Heart right ventricle (tissue), 16 donors: Measurements from ENCODE around the gene RASAL2. TPM values are rescaled to one million over a fixed set of nuclear protein-coding genes. Genes with fewer than 3 reads are reported as not detected.
A peak's percentile ranks its signal among the peaks of the same experiment; 100 is the strongest.

Source experiments
- ATAC-seq, 8 donors: fragments of 200-7000 bp; cut with Tn5 transposase; one replicate each; pipeline ENCODE4 v1.9.1; 2020; ENCODE audit warnings: mild to moderate bottlenecking in 8 of 8, moderate library complexity in 8 of 8, moderate number of reproducible peaks in 1 of 8
- DNase-seq, 2 donors: peaks; one replicate each; pipeline ENCODE4 v3.0.0-alpha.2; 2020
- H3K27ac ChIP-seq, 10 donors: fragments of 200-600 bp; sonication (generic) in 2 of 10; one replicate each; pipeline versions ENCODE4 v1.5.0 to v1.8.0; 2020 to 2022; ENCODE audit warnings: mild to moderate bottlenecking in 3 of 10
- H3K27me3 ChIP-seq, 7 donors: fragments of 200-600 bp; one replicate each; pipeline ENCODE4 v1.8.0; 2021 to 2022; ENCODE audit warnings: mild to moderate bottlenecking in 2 of 7
- H3K36me3 ChIP-seq, 9 donors: fragments of 200-600 bp; sonication (generic) in 1 of 9; one replicate each; pipeline versions ENCODE4 v1.5.0 to v1.8.0; 2020 to 2022; ENCODE audit warnings: mild to moderate bottlenecking in 2 of 9
- H3K4me1 ChIP-seq, 9 donors: fragments of 200-600 bp; sonication (generic) in 1 of 9; one replicate each; pipeline versions ENCODE4 v1.5.0 to v1.8.0; 2020 to 2022; ENCODE audit warnings: mild to moderate bottlenecking in 4 of 9
- H3K4me3 ChIP-seq, 10 donors: fragments of 200-600 bp; sonication (generic) in 2 of 10; one replicate each; pipeline versions ENCODE4 v1.5.0 to v1.8.0; 2020 to 2022; ENCODE audit warnings: mild to moderate bottlenecking in 7 of 10, moderate library complexity in 2 of 10
- H3K9me3 ChIP-seq, 11 donors: fragments of 200-600 bp in 10 of 11; sonication (generic) in 2 of 11; one replicate each; pipeline versions ENCODE4 v1.5.0 to v1.8.0; 2013 to 2022; ENCODE audit warnings: mild to moderate bottlenecking in 2 of 11, control low read depth in 1 of 11, moderate library complexity in 1 of 11
- WGBS, 2 donors: extraction: QIAGEN DNeasy Blood & Tissue Kit; methylation state at CpG; one replicate each; pipeline ENCODE4 v1.1.7; 2013; ENCODE audit warnings: inconsistent platforms in 1 of 2; 5-methylcytosine and 5-hydroxymethylcytosine counted together
- intact Hi-C, 10 donors: fragments of 100-400 bp; cut with DNase I; formaldehyde crosslinking; loops; one replicate each; pipeline versions ENCODE4 v1.11.1 to v1.14.2; 2022
- polyA plus RNA-seq, 2 donors: library from polyadenylated mRNA; stranded (reverse); fragments of 200-250 nt; gene quantifications; one replicate each; pipeline ENCODE4 v1.2.3, GENCODE V29; 2013
- total RNA-seq, 10 donors: library from RNA; stranded (reverse); fragmentation: NEBNext Ultra II Directional in 3 of 10; extraction: Animal tissue kit (Norgen Biotek cat#: 25700) in 3 of 10; gene quantifications; one replicate each; pipeline versions ENCODE4 v1.2.1 to v1.2.4, GENCODE V29; 2021 to 2023
- TF ChIP-seq, protein P1 (sequence below), 9 donors: fragments of 200-600 bp; sonication (generic) in 2 of 9; IDR thresholded peaks; one replicate each; pipeline versions ENCODE4 v1.5.0 to v1.8.0; 2021 to 2022; ENCODE audit warnings: antibody characterized with exemption in 9 of 9, mild to moderate bottlenecking in 5 of 9, moderate library complexity in 1 of 9
- donor health status: Arrhythmogenic right ventricular cardiomyopathy.
- donor health status: ischemic (EF 13 %, LVEDD 7.1; RV severe dilation, severe dysfunction).
- donor health status: healthy with polysubstance abuse.
- donor health status: DM: no; HTN: yes; CAD: no.
- donor health status: DM: no; HTN: no; CAD: no.
- donor health status: ischemic (EF 25% LVEDD 6.9; RV normal size, moderate dysfunction).
- donor health status: ischemic (EF 25% LVEDD 5.7; RV mildly dilated, moderate dysfunction).
- donor health status: healthy.
- donor health status: DM: yes; HTN: yes; CAD: no.
- donor health status: Ischemic cardiomyopathy.
- donor health status: ischemic (EF 35%, LVEDD 5.7; RV mildly dilated, moderate dysfunction).
- donor health status: nonischemic (EF 11% LVEDD 7.7; RV severe dilation, severe dysfunction).
- donor health status: DM: yes; HTN: yes; CAD: no.
- donor health status: PGD.
- donor health status: ischemic (EF 29% LVEDD 5.4; RV normal size, mild dysfunction).
- donor health status: nonischemic (EF 23%, LVEDD 6.1; RV moderate dilation, normal function).

RASAL2 gene
- total and polyA plus RNA-seq, 12 donors = 3.5 to 59.8 (median 36.2) TPM

DNA sequence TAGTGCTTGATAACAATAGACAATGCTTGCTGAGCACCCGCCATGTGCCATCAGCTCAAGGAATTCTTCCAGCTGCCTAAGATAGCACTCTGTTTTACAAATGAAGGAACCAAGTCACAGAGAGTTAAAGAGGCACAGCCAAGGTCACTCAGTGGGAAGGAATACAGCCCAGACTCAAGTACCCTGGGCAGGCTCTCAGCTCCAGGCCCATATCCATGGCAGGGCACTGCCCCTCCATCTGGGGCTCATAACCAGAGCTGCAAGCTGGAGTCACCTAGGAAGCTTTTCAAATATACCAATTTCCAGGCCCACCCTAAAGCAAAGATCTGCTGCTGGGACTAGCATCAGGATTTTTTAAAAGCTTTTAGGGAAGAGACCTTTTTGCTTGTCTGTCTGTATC, 401.3 kb downstream of the RASAL2 start:
- Histone ChIP-seq H3K27me3 (no peaks in the 10 kb centered on the region), H3K27ac (no peak overlapping the region), H3K4me3 (no peak overlapping the region), H3K4me1 (peaks cover 0 to 8% (median 0%) of the 10 kb centered on the region in 9 donors), H3K36me3 (no peaks in the 10 kb centered on the region), H3K9me3 (no peaks in the 10 kb centered on the region)
- 78 to 88% methylated on average over 1 of the region's 1 CpG for WGBS, 2 donors
- TF ChIP-seq, protein P1, sequence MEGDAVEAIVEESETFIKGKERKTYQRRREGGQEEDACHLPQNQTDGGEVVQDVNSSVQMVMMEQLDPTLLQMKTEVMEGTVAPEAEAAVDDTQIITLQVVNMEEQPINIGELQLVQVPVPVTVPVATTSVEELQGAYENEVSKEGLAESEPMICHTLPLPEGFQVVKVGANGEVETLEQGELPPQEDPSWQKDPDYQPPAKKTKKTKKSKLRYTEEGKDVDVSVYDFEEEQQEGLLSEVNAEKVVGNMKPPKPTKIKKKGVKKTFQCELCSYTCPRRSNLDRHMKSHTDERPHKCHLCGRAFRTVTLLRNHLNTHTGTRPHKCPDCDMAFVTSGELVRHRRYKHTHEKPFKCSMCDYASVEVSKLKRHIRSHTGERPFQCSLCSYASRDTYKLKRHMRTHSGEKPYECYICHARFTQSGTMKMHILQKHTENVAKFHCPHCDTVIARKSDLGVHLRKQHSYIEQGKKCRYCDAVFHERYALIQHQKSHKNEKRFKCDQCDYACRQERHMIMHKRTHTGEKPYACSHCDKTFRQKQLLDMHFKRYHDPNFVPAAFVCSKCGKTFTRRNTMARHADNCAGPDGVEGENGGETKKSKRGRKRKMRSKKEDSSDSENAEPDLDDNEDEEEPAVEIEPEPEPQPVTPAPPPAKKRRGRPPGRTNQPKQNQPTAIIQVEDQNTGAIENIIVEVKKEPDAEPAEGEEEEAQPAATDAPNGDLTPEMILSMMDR (IDR thresholded peaks at IDR 0.05) = no peak
- peak in 3 of 8 donors; percentile 38 to 48 (median 44) for ATAC-seq
- intact Hi-C loops = loop anchor here in 1 of 10 donors (10.0 kb wide), 1 partner anchor 190 kb away; no protein-coding TSS in a partner anchor
- no peak for DNase-seq

DNA sequence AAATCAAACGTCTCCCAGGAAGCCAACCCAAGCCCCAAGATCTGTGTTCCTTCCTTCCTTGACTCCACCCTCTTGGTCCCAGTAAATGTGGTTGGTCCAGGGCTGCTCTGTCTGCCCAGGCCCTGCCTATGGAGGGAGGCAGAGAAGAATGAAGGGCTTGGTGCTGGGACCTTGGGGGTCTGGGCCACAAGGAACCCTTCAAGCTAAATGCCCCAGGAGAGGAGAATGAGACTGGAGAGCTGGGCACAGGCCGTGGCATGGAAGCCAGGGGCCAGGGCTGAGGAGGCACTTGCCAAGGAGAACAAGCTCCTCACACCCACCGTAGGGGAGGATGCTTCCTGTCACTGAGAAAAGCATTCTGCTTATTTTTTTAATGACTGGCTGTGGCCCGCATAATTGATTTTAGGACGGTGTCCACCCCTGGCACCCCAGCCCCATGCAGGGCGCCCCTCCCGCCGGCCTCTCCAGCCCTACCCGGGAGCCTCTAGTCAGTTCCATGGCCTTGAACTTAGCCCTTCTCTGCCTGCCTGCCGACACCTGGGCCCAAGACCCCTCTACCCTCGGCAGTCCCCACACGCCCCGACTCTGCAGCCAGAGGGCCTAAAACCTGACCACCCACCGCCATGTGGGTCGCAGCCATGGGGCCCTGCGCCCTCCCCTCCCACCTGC, 402.0 kb downstream of the RASAL2 start:
- no peak overlapping the region for H3K27ac ChIP-seq
- H3K4me3 ChIP-seq = no peak overlapping the region
- intact Hi-C loops = loop anchor here in 1 of 10 donors (10.0 kb wide), 1 partner anchor 191 kb away; no protein-coding TSS in a partner anchor
- no peaks in the 10 kb centered on the region for H3K9me3 ChIP-seq
- 91 to 92% methylated on average over 16 of the region's 16 CpGs for WGBS, 2 donors
- peaks cover 0 to 12% (median 0%) of the 10 kb centered on the region in 9 donors for H3K4me1 ChIP-seq
- ATAC-seq (no peak), DNase-seq (no peak)
- TF ChIP-seq, protein P1 (IDR thresholded peaks at IDR 0.05) = no peak
- no peaks in the 10 kb centered on the region for H3K27me3 ChIP-seq
- H3K36me3 ChIP-seq = no peaks in the 10 kb centered on the region

DNA sequence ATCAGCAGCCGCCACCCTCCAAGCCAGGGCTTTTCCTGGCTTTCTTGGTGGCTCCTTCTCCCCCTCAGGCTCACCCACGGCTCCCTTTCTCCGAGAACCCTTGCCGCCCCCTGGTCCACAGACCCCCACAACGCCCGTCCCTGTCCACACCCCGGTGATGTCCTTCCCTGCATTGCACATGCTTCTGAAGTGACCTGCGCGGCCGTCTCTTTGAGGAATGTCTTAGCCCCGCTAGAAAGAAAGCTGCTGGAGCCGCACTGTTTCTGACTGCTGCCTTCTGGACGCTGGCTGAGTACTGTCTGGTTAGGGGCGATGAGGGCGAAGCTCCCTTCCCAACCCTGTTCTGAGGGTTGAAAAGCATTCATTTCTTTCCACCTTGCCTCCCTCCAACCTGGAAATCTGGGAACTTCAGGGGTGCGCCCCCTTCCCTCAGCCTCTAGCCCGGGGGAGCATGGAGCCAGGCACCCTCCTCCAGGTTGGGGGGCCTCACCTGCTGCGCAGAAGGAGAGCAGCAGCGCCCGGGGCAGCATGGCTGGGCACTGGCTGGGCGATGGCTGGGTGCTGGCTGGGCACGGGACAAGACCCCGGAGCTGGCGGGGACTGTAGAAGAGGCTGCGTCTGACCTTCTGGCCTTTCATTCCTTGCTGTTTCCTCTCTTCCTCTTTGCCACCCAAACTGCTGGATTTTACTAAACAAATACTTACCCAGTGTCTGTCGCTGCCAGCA, 402.7 kb downstream of the RASAL2 start, which contains the start of gene CLEC20A:
CLEC20A (minus strand) TSS at position 555 of the 726 bp plus-strand sequence; CDS start at position 530, 25 bp downstream.
- TF ChIP-seq, protein P1 (IDR thresholded peaks at IDR 0.05) = no peak
- intact Hi-C loops = loop anchor here in 1 of 10 donors (10.0 kb wide), 1 partner anchor 192 kb away; no protein-coding TSS in a partner anchor
- H3K9me3 ChIP-seq = no peaks in the 10 kb centered on the region
- no peaks in the 10 kb centered on the region for H3K36me3 ChIP-seq
- DNase-seq = no peak
- peaks cover 0 to 12% (median 0%) of the 10 kb centered on the region in 9 donors for H3K4me1 ChIP-seq
- no peak for ATAC-seq
- no peaks in the 10 kb centered on the region for H3K27me3 ChIP-seq
- 95 to 96% methylated on average over 26 of the region's 26 CpGs for WGBS, 2 donors
- H3K27ac ChIP-seq = no peak within 1 kb of the TSS
- no peak within 1 kb of the TSS for H3K4me3 ChIP-seq

DNA sequence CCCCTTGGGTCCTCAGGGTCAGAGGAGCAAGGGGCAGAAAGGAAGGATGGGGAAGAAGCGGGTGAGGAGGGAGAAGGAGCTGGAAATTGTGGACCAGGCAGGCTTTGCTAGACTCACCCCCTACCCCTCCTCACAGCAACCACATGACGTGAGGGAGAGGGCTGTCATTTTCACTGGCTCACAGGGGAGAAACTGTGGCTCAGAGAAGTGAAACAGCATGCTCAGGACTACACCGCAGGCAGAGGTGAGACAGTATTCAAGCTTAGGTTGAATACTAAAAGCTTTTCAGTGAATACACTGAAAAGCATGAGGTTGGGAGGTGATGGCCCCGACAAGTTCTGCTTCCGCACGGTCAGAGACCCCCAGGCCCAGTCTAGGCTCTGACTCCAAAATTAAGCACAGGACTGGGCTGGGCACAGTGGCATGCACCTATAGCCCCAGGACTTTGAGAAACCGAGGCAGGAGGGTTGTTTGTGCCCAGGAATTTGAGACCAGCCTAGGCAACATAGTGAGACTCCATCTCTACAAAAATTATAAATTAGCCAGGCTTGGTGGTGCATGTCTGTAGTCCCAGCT, 404.1 kb downstream of the RASAL2 start:
- no peaks in the 10 kb centered on the region for H3K36me3 ChIP-seq
- no peaks in the 10 kb centered on the region for H3K9me3 ChIP-seq
- no peak overlapping the region for H3K27ac ChIP-seq
- DNase-seq (no peak), ATAC-seq (no peak)
- intact Hi-C loops = loop anchor here in 1 of 10 donors (10.0 kb wide), 1 partner anchor 193 kb away; no protein-coding TSS in a partner anchor
- no peak overlapping the region for H3K4me3 ChIP-seq
- WGBS, 2 donors = 92% methylated on average over 7 of the region's 7 CpGs
- H3K27me3 ChIP-seq = no peaks in the 10 kb centered on the region
- TF ChIP-seq, protein P1 (IDR thresholded peaks at IDR 0.05) = no peak
- peaks cover 0 to 12% (median 0%) of the 10 kb centered on the region in 9 donors for H3K4me1 ChIP-seq
